ENCODE measurements around the gene RPTOR. TPM values are rescaled to one million over a fixed set of nuclear protein-coding genes. Genes with fewer than 3 reads are reported as not detected.
"Not testable (repeated sequence)": the region's sequence is repeated elsewhere in the genome, so short reads cannot be mapped to it uniquely, and the experiment has no call there.

The RPTOR gene
- total RNA-seq, 1 experiment from 2014 or later, result 26.3 TPM

- DNase-seq (ENCODE audit: low spot score), result no peak
These were observed 330.3 kb downstream of the RPTOR start for GRCh38 chr17:80874866-80875445.

- not testable (repeated sequence) for DNase-seq (ENCODE audit: low spot score)
These were observed 330.9 kb downstream of the RPTOR start for GRCh38 chr17:80875480-80875995.

- not testable (repeated sequence) for DNase-seq (ENCODE audit: low spot score)
These were observed 331.9 kb downstream of the RPTOR start for GRCh38 chr17:80876456-80876949.

GRCh38 chr17:80876950-80877728, 332.5 kb downstream of the RPTOR start:
- DNase-seq (ENCODE audit: low spot score), result no peak

- no peak for DNase-seq (ENCODE audit: low spot score)
These were observed 333.2 kb downstream of the RPTOR start for GRCh38 chr17:80877729-80878303.

- DNase-seq (ENCODE audit: low spot score), result no peak
These were observed 334.5 kb downstream of the RPTOR start for GRCh38 chr17:80878876-80879722.

GRCh38 chr17:80879723-80880647, 335.3 kb downstream of the RPTOR start:
- DNase-seq (ENCODE audit: low spot score), result no peak

- DNase-seq (ENCODE audit: low spot score), result no peak
These were observed 336.0 kb downstream of the RPTOR start for GRCh38 chr17:80880648-80880985.

- no peak for DNase-seq (ENCODE audit: low spot score)
These were observed 336.7 kb downstream of the RPTOR start for GRCh38 chr17:80881306-80881705.

- no peak for DNase-seq (ENCODE audit: low spot score)
These were observed 337.7 kb downstream of the RPTOR start for GRCh38 chr17:80882323-80882722.

- no peak for DNase-seq (ENCODE audit: low spot score)
These were observed 338.5 kb downstream of the RPTOR start for GRCh38 chr17:80882926-80883685.

GRCh38 chr17:80883831-80884735, 339.4 kb downstream of the RPTOR start:
- DNase-seq (ENCODE audit: low spot score), result no peak

- no peak for DNase-seq (ENCODE audit: low spot score)
These were observed 340.2 kb downstream of the RPTOR start for GRCh38 chr17:80884811-80885210.

- no peak for DNase-seq (ENCODE audit: low spot score)
These were observed 341.4 kb downstream of the RPTOR start for GRCh38 chr17:80885947-80886582.

GRCh38 chr17:80886641-80887573, 342.3 kb downstream of the RPTOR start:
- DNase-seq (ENCODE audit: low spot score), result no peak

- DNase-seq (ENCODE audit: low spot score), result no peak
These were observed 343.1 kb downstream of the RPTOR start for GRCh38 chr17:80887639-80888175.
